Neutrophil (primary cell): ENCODE results near the gene RBMS3.

ENCODE experiments used
- H3K27ac ChIP-seq: fragments of 200-600 bp; sonication (generic); 2 replicates; pipeline ENCODE4 v1.5.1; 2016; ENCODE audit warnings: mild to moderate bottlenecking, moderate library complexity
- H3K27me3 ChIP-seq: fragments of 200-600 bp; sonication (generic); 2 replicates; pipeline ENCODE4 v1.6.0; 2016; ENCODE audit warnings: mild to moderate bottlenecking
- H3K36me3 ChIP-seq: fragments of 200-600 bp; sonication (generic); 2 replicates; pipeline ENCODE4 v1.5.1; 2017
- H3K4me1 ChIP-seq, 2 experiments: fragments of 200-600 bp in 1 of 2; sonication (generic) in 1 of 2; 1 replicate in 1 of 2; 2 replicates in 1 of 2; pipeline versions ENCODE4 v1.5.1 to v1.6.1; 2013 to 2016; ENCODE audit warnings: low read depth in 1 of 2, low read length in 1 of 2, mild to moderate bottlenecking in 1 of 2, moderate library complexity in 1 of 2; ENCODE audit not compliant: control insufficient read depth in 1 of 2, insufficient read depth in 1 of 2
- H3K4me3 ChIP-seq, 2 experiments: fragments of 200-600 bp in 1 of 2; sonication (generic) in 1 of 2; 1 replicate in 1 of 2; 2 replicates in 1 of 2; pipeline ENCODE4 v1.5.1; 2013 to 2016; ENCODE audit warnings: low read depth in 1 of 2, low read length in 1 of 2, mild to moderate bottlenecking in 1 of 2, moderate library complexity in 1 of 2
- H3K9me3 ChIP-seq: fragments of 200-600 bp; sonication (generic); 2 replicates; pipeline ENCODE4 v1.5.1; 2016
- TF ChIP-seq, protein P1 (sequence below): fragments of 200-600 bp; sonication (generic); IDR thresholded peaks from 2 replicates; pipeline ENCODE4 v1.5.1; 2016; ENCODE audit warnings: antibody characterized with exemption

RBMS3 gene

GRCh38 chr3:29290596-29290995, 9.7 kb downstream of the RBMS3 start:
- Histone ChIP-seq H3K27me3 (no peaks in the 10 kb centered on the region), H3K9me3 (no peaks in the 10 kb centered on the region), H3K4me1 (no peaks in the 10 kb centered on the region), H3K4me3 (no peak overlapping the region), H3K36me3 (no peaks in the 10 kb centered on the region), H3K27ac (no peak overlapping the region)
- TF ChIP-seq, protein P1, sequence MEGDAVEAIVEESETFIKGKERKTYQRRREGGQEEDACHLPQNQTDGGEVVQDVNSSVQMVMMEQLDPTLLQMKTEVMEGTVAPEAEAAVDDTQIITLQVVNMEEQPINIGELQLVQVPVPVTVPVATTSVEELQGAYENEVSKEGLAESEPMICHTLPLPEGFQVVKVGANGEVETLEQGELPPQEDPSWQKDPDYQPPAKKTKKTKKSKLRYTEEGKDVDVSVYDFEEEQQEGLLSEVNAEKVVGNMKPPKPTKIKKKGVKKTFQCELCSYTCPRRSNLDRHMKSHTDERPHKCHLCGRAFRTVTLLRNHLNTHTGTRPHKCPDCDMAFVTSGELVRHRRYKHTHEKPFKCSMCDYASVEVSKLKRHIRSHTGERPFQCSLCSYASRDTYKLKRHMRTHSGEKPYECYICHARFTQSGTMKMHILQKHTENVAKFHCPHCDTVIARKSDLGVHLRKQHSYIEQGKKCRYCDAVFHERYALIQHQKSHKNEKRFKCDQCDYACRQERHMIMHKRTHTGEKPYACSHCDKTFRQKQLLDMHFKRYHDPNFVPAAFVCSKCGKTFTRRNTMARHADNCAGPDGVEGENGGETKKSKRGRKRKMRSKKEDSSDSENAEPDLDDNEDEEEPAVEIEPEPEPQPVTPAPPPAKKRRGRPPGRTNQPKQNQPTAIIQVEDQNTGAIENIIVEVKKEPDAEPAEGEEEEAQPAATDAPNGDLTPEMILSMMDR, result no peak

DNA sequence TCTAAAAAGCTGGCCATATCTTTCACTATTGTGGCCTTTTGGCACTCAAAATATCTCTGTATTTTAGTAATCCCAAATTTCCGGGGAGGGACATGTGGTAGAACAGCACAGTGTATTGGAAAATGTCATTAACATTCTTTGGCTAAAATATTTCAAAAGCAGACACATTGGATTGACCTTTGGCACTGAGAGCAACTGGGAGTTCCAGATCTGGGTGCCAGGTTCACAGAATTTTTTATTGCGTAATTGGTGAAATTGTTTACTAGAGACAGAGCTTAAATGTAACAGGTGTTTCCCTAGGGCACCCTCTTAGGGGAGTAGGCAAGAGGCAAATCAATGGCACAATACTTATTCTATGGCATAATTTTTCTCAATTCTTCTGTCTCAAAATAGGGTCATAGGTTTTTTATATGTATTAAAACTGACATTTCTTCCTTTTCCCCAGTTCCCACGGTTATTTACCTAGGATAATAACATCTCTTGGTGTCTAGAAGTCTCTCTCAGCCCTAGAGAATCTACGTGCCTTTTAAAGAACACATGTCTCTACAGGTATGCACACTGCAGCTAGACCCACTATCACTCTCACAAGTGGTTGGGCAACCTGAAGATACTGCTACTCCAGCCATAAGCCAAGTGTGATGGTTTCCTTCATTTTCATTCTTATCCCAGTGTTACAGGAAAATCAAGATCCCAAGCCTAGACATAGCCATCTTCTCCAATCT, 10.6 kb downstream of the RBMS3 start:
- TF ChIP-seq, protein P1, result no peak
- no peak overlapping the region for H3K4me3 ChIP-seq
- no peaks in the 10 kb centered on the region for H3K4me1 ChIP-seq
- no peak overlapping the region for H3K27ac ChIP-seq
- no peaks in the 10 kb centered on the region for H3K36me3 ChIP-seq
- no peaks in the 10 kb centered on the region for H3K27me3 ChIP-seq
- H3K9me3 ChIP-seq, result no peaks in the 10 kb centered on the region

GRCh38 chr3:29291982-29292363, 11.1 kb downstream of the RBMS3 start:
- no peaks in the 10 kb centered on the region for H3K4me1 ChIP-seq
- no peaks in the 10 kb centered on the region for H3K36me3 ChIP-seq
- no peaks in the 10 kb centered on the region for H3K27me3 ChIP-seq
- H3K9me3 ChIP-seq, result no peaks in the 10 kb centered on the region
- no peak overlapping the region for H3K4me3 ChIP-seq
- H3K27ac ChIP-seq, result no peak overlapping the region
- TF ChIP-seq, protein P1, result no peak

- H3K9me3 ChIP-seq, result no peaks in the 10 kb centered on the region
- no peaks in the 10 kb centered on the region for H3K36me3 ChIP-seq
- H3K4me3 ChIP-seq, result no peak overlapping the region
- no peaks in the 10 kb centered on the region for H3K4me1 ChIP-seq
- TF ChIP-seq, protein P1, result no peak
- no peaks in the 10 kb centered on the region for H3K27me3 ChIP-seq
- H3K27ac ChIP-seq, result no peak overlapping the region
Observed at GRCh38 chr3:29293421-29293820, 12.6 kb downstream of the RBMS3 start.

GRCh38 chr3:29297998-29298397, 17.1 kb downstream of the RBMS3 start:
- Histone ChIP-seq H3K27ac (no peak overlapping the region), H3K27me3 (no peaks in the 10 kb centered on the region), H3K4me1 (no peaks in the 10 kb centered on the region), H3K4me3 (no peak overlapping the region), H3K36me3 (no peaks in the 10 kb centered on the region), H3K9me3 (no peaks in the 10 kb centered on the region)
- TF ChIP-seq, protein P1, result no peak
